Astrocyte (in vitro differentiated cells and primary cell): ENCODE results near the gene FER1L5.

Experiments used
- EZH2 ChIP-seq: IDR thresholded peaks from 2 replicates; pipeline ENCODE4 v1.6.1; 2012; ENCODE audit warnings: mild to moderate bottlenecking, low read length, inconsistent platforms; ENCODE audit not compliant: insufficient read depth
- TF ChIP-seq, protein P1 (sequence below): IDR thresholded peaks from 2 replicates; pipeline ENCODE4 v1.5.1; 2011; ENCODE audit warnings: low read depth, mild to moderate bottlenecking, inconsistent platforms, low read length, moderate library complexity; ENCODE audit not compliant: insufficient read depth

GRCh38 chr2:96668771-96669170 lies 26.2 kb downstream of the FER1L5 start:
- TF ChIP-seq, protein P1, sequence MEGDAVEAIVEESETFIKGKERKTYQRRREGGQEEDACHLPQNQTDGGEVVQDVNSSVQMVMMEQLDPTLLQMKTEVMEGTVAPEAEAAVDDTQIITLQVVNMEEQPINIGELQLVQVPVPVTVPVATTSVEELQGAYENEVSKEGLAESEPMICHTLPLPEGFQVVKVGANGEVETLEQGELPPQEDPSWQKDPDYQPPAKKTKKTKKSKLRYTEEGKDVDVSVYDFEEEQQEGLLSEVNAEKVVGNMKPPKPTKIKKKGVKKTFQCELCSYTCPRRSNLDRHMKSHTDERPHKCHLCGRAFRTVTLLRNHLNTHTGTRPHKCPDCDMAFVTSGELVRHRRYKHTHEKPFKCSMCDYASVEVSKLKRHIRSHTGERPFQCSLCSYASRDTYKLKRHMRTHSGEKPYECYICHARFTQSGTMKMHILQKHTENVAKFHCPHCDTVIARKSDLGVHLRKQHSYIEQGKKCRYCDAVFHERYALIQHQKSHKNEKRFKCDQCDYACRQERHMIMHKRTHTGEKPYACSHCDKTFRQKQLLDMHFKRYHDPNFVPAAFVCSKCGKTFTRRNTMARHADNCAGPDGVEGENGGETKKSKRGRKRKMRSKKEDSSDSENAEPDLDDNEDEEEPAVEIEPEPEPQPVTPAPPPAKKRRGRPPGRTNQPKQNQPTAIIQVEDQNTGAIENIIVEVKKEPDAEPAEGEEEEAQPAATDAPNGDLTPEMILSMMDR, result no peak
- no peak for TF ChIP-seq EZH2
